Measurements from ENCODE around the gene COL21A1.

Gene COL21A1

DNA sequence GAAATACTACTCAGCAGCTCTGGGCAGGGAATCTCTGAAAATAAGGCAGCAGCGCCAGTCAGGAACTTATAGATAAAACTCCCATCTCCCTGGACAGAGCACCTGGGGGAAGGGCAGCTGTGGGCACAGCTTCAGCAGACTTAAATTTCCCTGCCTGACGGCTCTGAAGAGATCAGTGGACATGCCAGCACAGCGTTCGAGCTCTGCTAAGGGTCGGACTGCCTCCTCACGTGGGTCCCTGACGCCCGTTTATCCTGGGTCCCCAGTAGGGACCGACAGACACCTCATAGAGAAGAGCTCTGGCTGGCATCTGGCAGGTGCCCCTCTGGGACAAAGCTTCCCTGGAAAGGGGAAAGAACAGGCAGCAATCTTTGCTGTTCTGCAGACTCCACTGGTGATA, 59.0 kb downstream of the COL21A1 start:
- DNase-seq (ENCODE audit: low spot score) = no peak

GRCh38 chr6:56187686-56188085, 59.7 kb downstream of the COL21A1 start:
- DNase-seq (ENCODE audit: low spot score) = no peak

- DNase-seq (ENCODE audit: low spot score) = no peak
These were observed 70.6 kb downstream of the COL21A1 start for GRCh38 chr6:56176741-56177140.

DNA sequence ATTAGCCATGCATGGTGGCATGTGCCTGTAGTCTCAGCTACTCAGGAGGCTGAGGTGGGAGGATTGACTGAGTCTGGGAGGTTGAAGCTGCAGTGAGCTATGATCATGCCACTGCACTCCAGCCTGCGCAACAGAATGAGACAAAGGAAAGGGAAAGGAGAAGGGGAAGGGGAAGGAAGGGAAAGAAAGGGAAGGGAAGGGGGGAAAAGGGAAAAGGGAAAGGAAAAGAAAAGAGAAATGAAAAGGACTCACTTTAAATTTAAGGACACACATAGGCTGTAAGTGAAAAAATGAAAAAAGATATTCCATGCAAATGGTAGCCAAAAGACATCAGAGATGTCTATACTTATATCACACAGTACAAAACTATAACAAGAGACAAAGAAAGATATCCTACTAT, 74.2 kb downstream of the COL21A1 start:
- DNase-seq (ENCODE audit: low spot score) = no peak

GRCh38 chr6:56172144-56172543, 75.2 kb downstream of the COL21A1 start:
- no peak for DNase-seq (ENCODE audit: low spot score)

GRCh38 chr6:56169366-56169765, 78.0 kb downstream of the COL21A1 start:
- no peak for DNase-seq (ENCODE audit: low spot score)

DNA sequence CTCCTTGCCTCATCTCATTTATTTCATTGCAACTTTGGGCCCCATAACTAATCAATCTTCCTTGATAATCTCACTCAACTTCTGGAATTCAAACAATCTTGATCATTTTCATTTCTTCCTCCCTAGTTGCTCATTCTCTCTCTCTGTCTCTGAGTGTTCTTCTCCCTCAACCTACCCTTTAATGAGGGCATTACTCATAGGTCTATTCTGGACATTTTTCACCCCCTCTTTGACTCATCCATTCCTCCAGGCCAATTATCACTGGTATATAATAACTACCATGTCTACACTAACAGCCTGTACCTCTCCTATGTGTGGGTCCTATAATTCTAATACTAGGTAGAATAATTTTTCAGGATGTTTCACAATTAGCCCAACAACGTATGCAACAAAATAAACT, 78.8 kb downstream of the COL21A1 start:
- no peak for DNase-seq (ENCODE audit: low spot score)

GRCh38 chr6:56162081-56162480, 85.3 kb downstream of the COL21A1 start:
- no peak for DNase-seq (ENCODE audit: low spot score)

DNA sequence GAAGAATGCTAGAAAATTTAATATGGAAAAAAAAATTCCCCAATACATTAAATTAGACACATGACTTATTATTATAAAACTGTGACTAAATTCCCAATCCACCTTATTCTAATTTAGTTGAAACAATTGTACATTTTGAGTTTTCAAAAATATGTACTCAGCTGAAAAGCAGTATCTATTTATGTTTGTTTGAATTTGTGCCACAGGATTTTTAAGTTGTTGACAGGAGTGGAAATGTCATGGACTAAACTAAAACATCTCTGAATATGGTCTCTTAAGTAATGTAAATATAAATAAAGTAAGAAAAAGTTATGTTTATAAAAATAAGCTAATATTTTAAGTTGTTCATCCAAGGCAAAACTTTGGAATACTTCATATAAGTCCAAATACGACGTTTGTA, 86.9 kb downstream of the COL21A1 start:
- DNase-seq (ENCODE audit: low spot score) = no peak

- no peak for DNase-seq (ENCODE audit: low spot score)
These were observed 88.8 kb downstream of the COL21A1 start for GRCh38 chr6:56158571-56158970.

DNA sequence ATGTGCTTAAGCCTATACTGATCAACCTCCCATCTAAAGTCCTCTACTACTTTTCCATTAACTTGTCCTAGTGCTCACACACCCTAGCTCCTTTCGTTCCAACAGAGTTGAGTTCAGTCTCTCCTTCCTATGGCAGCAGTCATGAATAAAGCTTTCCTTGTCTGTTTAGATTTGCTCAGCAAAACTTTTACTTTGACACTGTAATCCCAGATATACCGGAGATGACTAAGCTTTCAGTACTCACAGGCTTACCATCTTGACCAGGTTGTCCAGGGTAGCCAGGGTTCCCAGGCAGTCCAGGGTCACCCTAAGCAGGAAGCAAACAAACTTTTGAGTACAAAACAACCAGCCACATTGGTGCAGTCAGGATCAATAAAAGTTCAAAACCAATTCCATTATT, 90.7 kb downstream of the COL21A1 start:
- DNase-seq (ENCODE audit: low spot score) = no peak

DNA sequence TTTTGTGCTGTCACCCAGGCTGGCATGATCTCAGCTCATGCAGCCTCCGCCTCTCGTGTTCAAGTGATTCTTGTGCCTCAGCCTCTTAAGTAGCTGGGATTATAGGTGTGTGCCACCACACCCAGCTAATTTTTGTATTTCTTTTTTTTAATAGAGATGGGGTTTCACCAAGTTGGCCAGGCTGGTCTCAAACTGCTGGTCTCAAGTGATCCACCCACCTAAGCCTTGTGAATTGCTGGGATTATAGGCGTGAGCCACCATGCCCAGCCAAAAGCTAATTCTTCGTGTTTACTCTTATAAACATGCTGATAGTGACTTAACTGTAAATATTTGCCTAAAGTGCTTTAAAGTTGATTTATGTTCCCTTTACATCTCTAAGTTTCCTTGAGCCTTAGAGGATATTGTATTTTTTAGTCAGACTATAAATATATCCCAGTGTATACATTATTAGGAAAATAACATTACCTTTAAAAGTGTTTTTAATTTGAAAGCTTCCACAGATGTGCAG, 91.7 kb downstream of the COL21A1 start:
- DNase-seq (ENCODE audit: low spot score) = no peak

DNA sequence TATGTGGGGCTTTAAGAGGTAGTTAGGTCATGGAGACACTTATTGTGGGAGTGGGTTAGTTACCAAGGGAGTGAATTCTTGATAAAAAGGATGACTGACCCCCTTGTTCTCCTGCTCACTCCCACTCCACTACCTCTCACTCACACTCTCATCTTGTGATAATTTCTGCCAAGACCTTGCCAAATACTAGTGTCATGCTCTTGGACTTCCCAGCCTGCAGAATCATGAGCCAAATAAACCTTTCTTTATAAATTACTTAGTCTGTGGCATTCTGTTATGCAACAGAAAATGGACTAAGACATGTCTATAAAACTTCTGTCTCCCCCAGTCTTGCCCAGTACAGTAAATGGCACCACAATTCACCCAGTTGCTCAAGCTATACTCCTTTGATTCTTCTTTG, 93.3 kb downstream of the COL21A1 start:
- DNase-seq (ENCODE audit: low spot score) = no peak

DNA sequence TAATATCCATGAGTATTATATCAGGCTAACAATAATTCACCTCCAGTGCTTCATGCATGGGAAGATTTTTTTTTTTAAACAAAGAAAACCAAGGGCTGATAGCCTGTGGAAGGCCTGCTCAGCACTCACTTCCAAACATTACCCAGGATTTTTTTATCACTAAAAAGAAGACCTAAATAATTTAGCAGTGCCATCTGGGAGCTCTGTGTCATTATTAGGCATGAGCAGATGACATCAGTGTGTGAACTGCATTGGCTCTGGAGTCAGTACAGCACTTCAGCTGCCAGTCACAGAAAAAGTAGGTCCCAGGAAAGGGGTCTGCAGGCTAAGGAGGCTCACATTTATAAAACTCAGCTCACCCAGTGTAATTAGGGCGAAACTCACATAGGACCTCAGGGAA, 94.8 kb downstream of the COL21A1 start:
- no peak for DNase-seq (ENCODE audit: low spot score)

- no peak for DNase-seq (ENCODE audit: low spot score)
These were observed 95.7 kb downstream of the COL21A1 start for GRCh38 chr6:56151609-56152224.

DNA sequence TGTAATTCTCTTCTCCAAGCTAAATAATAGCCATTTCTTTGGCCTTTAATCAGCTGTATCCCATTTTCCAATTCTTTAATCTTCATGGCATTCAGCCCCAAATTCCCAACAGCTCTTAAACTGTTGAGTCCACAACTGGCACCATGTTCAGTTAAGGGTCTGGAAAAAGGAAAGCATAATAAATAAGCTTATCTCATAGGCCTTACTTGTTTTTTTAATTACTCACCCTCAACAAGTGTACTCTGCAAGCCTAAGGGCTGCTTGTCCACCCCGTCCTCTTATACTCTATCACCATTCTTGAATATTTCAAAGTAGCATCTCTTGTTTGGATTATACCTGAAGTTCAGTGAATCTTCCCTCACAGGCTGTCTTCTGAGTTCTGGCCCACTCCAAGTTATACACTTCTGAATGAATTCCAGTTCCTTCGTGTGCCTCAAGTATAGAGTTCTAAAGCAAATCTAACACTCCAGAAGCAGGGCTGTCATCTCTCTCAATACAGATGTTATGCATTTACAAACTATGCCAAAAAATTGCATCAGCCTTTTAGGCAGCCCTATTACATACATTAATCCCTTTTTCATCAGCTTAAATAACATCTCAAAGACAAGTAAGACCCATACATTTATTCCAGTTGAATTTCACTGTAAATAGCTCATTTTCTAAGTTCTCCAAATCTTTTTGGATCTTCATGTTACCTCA, 98.7 kb downstream of the COL21A1 start:
- no peak for DNase-seq (ENCODE audit: low spot score)

- DNase-seq (ENCODE audit: low spot score) = no peak
These were observed 99.6 kb downstream of the COL21A1 start for GRCh38 chr6:56147766-56148165.

DNA sequence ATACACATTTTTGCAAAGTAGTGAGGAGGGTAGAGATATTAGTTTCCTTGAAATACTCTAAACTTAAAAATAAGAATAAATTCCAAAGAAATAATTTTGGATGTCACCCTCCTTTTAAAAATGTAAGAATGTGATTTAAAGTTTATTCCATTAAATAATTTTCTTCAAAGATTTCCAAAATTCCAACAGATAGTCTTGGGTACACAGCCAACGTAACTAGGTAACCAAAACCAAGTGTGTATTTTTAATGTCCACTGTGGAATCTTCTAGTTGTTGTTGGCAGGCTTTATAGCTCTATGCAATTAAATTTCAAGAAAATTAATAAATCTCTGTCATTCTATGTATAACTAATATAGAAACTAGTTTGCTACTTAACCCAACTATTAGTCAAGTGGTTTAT, 101.3 kb downstream of the COL21A1 start:
- DNase-seq (ENCODE audit: low spot score) = no peak

DNA sequence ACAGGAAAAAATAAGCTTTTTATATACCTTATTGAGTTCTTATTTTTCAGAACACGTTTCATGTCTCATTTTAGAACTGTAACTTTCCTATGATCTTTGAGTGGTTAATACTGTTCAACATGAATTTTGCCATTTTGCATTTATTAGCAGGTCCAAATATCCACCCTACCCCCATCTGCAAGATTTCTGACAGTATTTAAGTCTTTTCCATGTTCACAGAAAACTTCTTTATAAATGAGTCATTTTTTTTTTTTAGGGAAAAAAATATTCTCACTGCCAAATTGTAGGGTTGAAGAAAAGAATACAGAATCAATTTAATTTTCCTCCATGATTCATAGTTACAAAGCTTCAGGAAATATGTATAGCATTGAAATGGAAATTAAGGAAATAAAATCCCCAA, 101.8 kb downstream of the COL21A1 start:
- DNase-seq (ENCODE audit: low spot score) = no peak

DNA sequence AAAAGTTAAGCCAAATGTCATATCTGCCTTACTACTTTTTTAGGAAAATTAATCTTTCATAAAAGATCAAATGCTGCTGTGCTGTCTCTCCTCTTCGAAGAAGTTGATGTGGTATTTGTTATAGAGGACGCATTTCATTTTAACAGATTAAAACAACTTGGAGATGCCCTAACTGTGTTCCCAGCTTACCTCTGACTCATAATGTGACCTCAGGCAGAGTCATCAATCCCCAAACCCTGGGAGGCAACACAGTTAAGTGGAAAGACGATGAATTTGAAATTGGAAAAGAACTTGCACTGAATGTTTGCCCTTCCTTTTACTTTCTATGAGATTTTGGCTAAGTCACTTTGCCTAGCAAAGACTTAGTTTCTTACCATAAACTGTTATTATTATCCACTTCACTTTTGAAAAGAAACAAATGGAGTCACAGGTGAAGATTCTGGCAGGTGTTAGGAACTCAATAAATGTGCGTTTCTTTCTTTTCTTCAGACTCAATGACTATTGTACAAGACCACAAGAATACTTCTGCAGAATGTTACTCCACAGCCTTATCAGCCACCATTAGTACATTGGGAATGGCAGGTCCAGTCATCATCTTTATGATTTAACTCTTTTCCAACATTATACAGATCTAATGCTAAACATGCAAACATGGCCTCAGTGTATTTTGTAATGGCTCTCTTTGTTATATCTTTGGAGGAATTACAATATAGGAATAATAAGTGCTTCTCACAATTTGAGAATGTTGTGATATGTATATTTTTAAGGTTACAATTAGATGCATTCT, 102.6 kb downstream of the COL21A1 start:
- DNase-seq (ENCODE audit: low spot score) = no peak

DNA sequence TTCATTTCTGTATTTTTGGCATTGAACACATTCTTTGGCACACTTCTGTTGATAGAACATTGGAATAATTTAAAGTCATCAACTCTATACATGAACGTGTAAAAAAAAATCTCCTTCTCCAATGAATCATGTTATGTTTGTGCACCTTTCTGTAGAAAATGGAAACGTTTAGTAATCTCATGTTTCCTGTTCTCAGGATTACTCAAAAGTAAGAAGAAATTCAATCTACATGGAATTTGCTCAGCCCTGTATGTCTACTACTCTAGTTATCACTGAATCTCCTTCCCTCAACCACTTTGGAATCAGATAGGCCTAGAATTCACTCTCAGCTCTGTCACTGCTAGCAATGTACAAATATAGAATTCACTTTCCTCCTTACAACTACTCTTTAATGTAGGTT, 103.6 kb downstream of the COL21A1 start:
- no peak for DNase-seq (ENCODE audit: low spot score)

DNA sequence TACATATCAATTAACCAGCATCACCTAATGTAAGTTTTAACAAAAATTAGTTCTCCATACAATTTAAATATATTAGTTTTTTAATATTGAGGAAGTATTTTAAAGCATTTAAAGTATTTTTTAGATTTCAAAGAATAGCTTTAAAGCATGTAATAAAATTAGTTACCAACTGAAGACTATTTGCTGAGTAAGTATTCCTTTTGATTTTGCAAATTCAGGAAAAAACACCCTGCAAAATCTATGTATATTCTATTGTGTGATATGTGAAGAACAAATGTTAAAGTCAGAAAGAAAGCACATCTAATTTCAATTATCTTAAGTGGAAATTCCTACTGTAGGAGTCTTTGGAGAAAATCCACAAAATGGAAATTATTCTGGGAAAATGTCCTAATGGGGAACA, 107.3 kb downstream of the COL21A1 start:
- DNase-seq (ENCODE audit: low spot score) = no peak

GRCh38 chr6:56115715-56116114, 131.7 kb downstream of the COL21A1 start:
- no peak for DNase-seq (ENCODE audit: low spot score)

Measured in cerebellar cortex (tissue), 1 donor.